ENCODE data around the gene CCDC197.

CCDC197 gene

DNA sequence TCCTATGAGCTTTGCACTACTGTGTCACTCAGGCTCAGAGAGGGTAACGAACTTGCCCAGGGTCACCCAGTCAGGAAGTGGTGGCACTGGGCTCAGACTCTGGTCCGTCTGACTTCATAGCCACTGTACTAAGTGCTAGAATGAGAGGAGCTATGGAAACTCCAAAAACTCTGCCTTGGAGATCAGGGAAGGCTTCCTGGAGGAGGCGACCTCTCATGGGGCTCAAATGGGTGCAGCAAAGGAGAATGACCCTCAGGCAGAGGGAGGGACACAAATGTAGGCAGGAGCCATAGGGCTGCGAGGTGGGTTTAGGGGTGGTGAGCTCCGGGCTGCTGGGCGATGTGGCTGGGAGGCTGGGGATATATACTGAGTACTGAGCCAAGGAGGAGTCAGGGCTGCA lies 3.2 kb downstream of the CCDC197 start:
- DNase-seq (ENCODE audit: low read depth): no peak

- DNase-seq (ENCODE audit: low read depth): no peak
Observed at GRCh38 chr14:94001016-94001415, 3.9 kb downstream of the CCDC197 start.

GRCh38 chr14:94001501-94002396 lies 4.6 kb downstream of the CCDC197 start:
- peak; percentile 48 for DNase-seq (ENCODE audit: low read depth)

DNA sequence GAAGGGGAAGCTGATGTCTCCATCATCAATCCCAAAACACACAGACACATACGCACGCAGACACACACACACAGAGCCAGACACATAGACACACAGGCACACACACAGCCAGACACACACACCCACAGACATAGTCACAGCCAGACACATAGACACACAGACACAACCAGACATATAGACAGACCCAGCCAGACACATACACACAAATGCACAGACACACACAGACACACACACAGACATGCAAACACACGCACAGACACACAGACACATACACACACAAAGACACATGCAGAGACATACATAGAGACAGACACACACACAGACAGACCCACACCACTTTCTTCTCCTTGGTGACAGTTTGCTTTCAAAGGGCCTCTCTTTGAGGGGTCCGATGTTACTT lies 6.3 kb downstream of the CCDC197 start:
- DNase-seq (ENCODE audit: low read depth): no peak

- no peak for DNase-seq (ENCODE audit: low read depth)
Observed at GRCh38 chr14:94004015-94004414, 6.9 kb downstream of the CCDC197 start.

GRCh38 chr14:94005324-94006073 lies 8.4 kb downstream of the CCDC197 start:
- DNase-seq (ENCODE audit: low read depth): no peak

DNA sequence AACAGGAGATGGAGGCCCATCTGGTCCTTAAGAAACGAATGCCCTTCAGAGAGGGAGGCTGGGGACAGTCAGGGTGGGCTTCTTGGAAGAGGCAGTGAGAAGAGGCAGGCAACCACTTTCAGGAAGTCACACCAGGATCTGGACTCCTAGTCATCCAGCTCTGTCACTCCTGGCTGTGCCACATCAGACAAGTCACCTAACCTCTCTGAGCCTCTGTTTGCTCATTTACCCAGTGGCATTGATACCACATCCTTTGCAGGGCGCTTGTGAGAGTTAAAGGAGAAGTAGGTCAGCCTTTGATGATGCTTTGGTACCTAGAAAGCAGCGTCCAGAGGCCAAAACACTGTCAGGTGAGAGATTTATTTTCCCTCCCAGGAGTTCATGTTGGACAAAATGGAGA lies 11.1 kb downstream of the CCDC197 start:
- no peak for DNase-seq (ENCODE audit: low read depth)

DNA sequence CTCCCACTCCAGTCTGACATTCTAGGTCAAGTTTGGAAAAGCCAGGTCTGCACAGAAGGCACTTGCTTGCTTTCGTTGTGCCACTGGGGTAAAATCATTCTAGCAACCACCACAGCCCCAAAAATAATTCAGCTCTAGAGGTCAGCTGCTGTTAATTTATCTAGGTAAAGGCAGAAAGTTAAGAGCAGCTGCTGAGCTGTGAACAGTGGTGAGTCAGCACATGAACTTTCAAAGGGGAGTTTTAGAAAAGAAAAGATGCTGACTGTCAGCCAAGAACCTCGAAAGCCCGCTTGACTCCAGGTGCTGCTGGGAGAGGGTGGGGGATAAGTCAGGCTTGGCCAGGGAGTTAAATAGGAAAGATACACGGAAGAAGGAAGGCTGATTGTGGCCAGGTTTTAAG lies 12.7 kb downstream of the CCDC197 start:
- DNase-seq (ENCODE audit: low read depth): no peak

- DNase-seq (ENCODE audit: low read depth): no peak
Observed at GRCh38 chr14:94010625-94011024, 13.5 kb downstream of the CCDC197 start.

DNA sequence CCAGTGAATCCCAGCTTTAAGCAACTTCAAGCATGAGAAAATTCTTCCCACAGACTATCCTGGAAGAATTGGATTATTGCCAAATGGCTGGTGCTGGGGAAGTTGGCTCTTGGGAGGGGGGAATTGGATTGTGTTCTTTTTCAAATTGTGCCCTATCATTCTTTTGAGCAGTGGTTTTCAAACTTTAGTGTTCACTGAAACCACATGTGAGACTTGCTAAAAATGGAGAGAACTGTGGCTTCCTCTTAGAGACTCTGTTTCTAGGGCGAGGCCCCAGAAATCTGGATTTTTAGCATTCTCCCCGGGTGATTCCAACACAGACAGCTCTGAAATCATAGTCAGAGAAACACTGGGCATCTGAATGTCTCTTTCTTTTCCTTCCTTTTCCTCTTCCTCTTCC lies 14.7 kb downstream of the CCDC197 start:
- no peak for DNase-seq (ENCODE audit: low read depth)

GRCh38 chr14:94014382-94014781 lies 17.3 kb downstream of the CCDC197 start:
- DNase-seq (ENCODE audit: low read depth): no peak

DNA sequence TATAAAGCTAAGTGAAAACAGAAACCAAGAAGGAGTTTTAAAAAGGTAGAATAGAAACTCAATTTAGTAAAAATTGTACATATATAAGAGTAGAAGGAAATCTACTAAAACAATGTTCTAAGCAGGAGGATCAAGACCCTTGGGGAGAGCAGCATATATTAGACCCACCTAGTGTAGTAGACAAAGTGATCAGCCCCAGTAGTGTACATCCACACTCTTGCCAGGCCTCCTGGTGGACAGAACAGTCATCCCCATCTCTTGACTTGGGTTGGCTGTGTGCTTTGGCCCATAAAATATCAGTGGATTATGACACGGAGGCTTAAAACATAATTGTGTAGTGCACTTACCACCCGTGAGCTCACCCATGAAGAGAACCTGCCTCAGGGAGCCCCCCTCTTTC lies 18.1 kb downstream of the CCDC197 start:
- DNase-seq (ENCODE audit: low read depth): no peak

DNA sequence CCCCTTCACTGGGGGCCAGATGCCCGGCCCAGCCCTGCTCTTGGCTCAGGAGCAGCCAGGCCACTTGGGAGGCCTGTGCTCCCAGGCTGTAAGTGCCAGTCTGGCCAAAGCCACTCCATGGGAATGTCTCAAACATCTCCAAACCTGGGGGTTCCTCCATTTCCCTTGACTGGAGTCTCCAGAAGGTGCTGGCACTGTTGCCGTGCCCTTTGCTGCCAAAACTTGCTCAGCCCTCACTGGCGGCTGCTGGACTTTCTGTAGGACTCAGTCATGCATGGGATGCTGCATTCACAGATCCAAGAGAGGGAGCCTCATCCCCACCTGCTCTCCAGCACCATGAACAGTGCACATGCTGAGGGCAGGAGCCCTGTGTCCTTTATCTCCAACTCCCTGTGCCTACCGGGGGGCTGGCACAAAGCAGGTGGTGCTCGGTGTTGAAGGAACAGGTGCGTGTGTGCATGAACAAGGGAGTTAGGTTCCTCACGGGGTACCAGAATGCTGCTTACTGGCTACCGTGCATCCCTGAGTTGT lies 19.4 kb downstream of the CCDC197 start:
- DNase-seq (ENCODE audit: low read depth): no peak

DNA sequence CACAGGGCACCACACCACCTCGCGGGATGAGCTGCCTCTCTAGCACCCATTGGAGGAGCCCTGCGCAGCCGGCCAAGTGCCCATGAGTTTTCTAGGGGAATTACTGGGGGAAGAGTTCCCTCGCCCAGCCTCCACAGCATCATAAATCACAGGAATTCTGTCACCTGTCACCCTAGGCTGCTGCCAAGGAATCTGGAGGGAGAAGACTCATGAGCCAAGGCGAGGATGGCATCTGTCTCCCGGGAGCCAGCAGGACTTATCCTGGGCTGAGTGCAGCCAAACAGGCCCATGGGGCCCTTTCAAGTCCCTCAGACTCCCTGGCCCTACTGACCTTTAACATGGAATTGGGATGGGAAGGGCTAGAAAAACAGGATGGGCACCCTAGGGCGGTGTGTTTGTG lies 21.2 kb downstream of the CCDC197 start:
- no peak for DNase-seq (ENCODE audit: low read depth)

GRCh38 chr14:94019329-94019728 lies 22.2 kb downstream of the CCDC197 start:
- no peak for DNase-seq (ENCODE audit: low read depth)

DNA sequence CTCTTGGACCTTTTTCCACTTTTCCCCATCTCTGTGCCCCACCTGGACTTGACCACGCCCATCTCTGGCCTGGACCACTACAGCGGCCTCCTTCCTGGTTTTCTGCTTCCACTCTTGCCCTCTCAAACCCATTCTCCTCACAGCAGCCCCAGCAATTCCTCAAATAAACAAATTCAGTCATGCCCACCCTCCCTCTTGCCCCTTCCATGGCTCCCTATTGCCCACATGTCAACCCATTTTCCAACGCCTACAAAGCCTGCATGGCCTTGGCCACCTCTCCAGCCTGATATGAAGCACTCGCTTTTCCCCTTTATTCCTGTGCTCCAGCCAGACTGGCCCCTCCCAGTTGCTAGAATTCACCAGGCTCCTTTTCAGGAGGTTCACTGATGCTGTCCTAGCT lies 23.2 kb downstream of the CCDC197 start:
- no peak for DNase-seq (ENCODE audit: low read depth)

DNA sequence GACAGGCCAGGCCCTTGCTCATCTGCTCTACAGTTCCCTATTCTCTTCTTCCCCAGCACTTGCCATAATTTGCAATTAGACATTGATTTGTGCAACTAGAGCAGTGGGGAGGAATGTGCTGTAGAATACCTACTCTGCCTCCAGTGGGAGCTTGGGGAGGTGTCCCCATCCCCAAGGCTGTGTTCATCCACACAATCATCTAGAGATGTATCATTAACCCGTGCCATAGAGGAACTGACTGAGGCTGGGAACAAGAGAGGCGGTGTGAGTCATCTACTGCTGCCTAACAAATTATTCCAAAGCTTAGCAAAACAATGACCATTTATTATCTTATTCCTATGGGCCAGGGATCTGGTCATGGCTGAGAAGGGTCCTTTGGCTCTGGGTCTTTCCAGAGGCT lies 23.9 kb downstream of the CCDC197 start:
- DNase-seq (ENCODE audit: low read depth): no peak

GRCh38 chr14:94021416-94022157 lies 24.5 kb downstream of the CCDC197 start:
- no peak for DNase-seq (ENCODE audit: low read depth)

- no peak for DNase-seq (ENCODE audit: low read depth)
Observed at GRCh38 chr14:94022532-94023411, 25.7 kb downstream of the CCDC197 start.

- no peak for DNase-seq (ENCODE audit: low read depth)
Observed at GRCh38 chr14:94024549-94024948, 27.4 kb downstream of the CCDC197 start.

DNA sequence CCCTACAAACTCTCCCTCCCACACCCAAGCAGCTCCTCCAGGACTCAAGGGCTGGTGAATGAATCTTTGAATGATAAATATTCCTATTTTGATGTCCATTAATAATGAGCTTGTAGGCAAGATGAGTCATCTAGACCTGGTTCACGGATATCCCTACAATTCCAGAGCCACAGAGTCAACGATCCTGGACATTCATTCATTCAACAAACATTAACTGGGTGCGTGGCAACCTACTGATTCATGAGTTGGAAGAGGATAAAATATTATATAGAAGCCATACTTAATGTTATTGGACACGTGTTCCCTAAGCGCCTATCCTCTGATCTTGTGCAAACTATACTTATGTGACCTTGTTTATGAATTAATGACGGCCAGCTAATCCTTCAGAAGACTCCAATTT lies 28.6 kb downstream of the CCDC197 start:
- no peak for DNase-seq (ENCODE audit: low read depth)
